GM19455 (cell line): Measurements from ENCODE around the gene ZNF362.
"Not testable (repeated sequence)": the region's sequence is repeated elsewhere in the genome, so short reads cannot be mapped to it uniquely, and the experiment has no call there.

Source experiments
- ATAC-seq: cut with Tn5 transposase; IDR thresholded peaks from one replicate; pipeline ENCODE4 v1.9.1; 2021; ENCODE audit not compliant: unreplicated experiment

ZNF362 gene

DNA sequence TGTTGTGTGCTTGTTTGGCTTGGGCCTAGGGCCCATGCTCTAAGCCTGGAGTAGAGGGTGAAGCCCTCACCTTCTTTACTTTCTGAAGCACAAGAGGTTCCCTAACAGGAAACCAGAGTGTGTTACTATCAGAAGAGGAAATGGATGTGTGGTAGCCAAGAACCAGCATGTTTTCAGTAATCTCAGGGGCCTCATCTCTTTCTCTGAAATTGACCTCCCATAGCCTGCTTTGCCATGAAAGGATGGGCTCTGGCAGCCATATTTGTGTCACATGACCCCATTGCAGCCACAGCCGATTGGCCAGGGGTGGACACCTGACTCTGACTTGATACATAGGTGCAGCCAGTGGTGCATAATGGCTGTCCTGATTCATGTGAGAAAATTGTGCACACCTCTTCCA lies 46.0 kb downstream of the ZNF362 start:
- no peak for ATAC-seq

DNA sequence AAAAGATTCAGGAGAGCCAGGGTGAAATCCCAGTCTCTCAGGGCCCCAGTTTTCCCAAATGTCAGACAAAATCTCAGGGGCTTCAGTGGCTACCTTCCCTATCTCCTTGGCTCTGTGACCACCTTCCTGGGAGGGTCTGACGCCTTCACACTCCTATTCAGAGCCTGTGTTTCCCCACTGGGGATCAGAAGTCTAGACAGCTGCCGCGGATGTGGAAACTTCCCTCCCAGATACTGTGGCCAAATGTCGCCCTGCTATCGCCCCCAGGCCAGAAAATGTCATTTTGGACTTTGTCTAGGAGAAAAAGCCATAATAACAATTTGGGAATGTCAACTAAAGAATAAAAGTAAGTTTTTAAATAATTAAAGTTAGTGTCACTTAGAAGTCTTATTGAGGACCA lies 48.7 kb downstream of the ZNF362 start:
- no peak for ATAC-seq

DNA sequence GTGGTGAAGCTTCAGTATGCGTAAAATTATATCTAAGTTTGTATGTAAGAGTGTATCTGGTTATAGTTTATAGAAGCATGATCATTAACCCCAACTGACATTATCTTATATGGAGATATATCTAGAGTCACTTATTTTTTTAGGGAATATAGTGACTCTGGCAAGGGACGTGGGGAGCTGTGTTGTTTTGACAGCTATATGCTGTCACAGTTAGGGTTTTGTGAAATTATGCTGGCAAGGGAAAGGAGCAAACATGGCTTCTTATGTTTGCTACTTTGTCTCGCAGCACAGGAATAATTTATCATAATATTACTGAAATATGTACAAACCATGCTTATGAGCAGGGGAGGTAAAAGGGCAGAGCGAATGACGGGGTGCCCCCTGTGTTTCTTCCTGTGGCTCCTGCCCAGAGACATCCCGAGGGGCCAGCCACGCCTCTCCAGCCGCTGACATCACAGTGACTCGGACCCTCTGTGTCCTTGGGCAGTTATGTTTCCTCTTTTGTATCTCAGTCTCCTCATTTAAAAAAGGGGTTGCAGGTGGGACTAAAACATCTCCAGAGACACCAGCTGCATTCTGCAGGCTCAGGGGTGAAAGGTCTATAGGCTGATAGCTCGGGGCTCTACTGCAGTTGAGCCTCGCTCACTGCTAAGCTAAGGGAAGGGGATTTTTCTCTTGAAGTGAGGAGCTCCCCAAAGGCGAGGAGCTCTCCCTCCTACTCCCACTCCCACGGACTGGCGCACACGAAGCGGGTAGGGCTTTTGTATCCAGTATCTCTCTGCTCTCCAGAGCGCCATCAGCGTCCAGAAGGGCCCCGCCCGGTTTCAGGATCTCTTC lies 49.7 kb downstream of the ZNF362 start:
- no peak for ATAC-seq

GRCh38 chr1:33306653-33307493 lies 50.6 kb downstream of the ZNF362 start:
- no peak for ATAC-seq

DNA sequence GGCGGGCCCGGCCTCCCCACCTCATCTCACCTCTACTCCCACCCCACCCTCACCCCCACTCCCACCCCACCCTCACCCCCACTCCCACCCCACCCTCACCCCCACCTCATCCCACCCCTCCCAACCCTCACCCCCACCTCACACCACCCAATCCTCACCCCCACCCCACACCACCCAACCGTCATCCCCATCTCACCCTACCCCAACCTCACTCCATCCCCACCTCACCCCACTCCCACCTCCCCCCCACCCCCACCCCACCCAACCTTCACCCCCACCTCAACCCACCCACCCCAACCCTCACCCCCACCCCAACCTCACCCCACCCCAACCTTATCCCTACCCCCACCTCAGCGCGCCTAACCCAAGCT lies 51.2 kb downstream of the ZNF362 start:
- ATAC-seq, result no peak

- ATAC-seq, result not testable (repeated sequence)
These were observed 53.1 kb downstream of the ZNF362 start for GRCh38 chr1:33309351-33309750.

DNA sequence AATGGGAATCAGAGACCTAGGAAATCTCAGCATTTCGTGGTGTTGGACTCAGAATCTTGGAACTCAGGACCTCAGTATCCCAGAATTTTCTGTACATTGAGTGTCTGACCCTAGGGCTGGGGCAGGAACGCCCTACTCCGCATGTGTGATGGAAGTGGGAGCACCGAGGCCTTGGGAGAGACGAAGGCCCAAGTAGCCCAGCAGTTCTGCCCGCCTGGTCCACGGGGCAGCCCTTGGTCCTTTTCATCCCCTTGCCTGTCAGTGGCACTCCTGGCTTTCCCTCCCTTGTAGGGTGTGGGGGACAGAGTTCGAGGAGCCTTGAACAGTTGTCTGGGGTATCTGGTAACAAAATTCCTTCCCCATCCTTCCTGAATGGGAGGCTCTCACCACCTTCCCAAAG lies 54.4 kb downstream of the ZNF362 start:
- ATAC-seq, result no peak

DNA sequence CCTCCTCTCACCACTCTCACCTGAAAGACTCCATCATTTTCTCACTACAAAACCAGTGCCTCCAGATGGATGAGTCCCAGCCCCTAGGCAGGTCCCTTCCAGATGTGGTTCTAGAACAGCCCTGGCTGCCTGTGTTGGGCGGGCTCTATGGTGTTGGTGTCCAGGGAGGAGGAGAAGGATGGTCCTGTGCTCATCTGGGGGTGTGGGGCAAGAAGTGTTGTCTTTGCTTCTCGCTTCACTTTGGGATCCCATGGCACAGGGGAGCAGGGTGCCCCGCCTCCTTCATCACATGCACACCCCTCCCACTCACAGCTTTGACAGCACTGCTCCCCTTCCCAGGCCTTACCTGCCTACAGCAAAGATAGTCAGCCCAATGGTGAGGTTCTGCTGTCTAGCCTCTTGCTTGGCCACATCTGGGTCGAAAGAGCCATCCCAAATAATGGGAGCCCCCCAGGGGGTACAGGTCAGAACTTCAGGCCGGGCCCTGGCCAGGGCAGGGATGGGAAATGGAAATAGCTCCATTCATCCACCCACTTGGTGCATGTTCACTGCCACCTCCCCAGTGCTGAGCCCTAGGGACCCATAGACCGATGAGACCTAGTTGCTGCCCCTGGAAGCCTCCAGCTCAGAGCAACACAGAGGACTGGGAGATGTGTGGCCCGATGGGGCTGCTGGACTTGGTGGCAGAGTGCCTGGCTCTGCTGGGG lies 55.6 kb downstream of the ZNF362 start:
- ATAC-seq, result no peak

DNA sequence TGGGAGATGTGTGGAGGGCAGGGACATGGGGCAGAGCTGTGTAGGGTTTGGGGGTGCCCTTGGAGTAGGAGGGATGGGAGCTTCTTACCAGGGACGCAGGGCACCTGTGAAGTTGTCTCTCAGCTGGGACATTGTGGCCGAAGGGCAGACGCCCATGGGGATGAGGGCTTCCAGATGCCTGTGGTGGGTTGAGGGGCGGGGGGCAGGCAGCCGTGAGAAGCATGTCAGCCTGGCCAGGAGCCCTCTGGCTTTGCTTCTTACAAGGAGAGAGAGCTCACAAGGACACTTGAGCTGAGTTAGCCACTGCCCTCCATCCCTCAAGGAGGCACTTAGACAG lies 56.1 kb downstream of the ZNF362 start:
- ATAC-seq, result no peak

GRCh38 chr1:33314416-33314815 lies 58.1 kb downstream of the ZNF362 start:
- ATAC-seq, result no peak

- no peak for ATAC-seq
These were observed 60.3 kb downstream of the ZNF362 start for GRCh38 chr1:33316601-33317000.

- ATAC-seq, result no peak
These were observed 61.1 kb downstream of the ZNF362 start for GRCh38 chr1:33317354-33317753.

DNA sequence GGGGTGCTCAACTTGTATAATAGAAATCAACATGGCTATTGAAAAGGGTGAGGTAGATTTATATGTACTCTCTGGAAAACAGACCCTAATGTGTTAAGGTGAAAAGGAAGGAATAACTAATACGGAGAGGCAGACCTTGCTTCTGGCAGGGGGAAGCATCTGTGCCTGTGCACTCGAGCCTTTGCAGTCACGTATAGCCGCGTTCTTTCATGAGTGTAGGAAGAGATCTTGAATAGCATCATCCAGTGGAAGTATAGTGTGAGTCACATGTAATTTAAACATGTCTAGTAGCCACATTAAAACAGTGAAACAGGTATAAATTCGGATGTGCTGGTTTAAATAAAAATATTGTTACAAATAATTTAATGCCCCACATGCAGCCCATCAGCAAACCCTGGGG lies 61.7 kb downstream of the ZNF362 start:
- ATAC-seq, result no peak

DNA sequence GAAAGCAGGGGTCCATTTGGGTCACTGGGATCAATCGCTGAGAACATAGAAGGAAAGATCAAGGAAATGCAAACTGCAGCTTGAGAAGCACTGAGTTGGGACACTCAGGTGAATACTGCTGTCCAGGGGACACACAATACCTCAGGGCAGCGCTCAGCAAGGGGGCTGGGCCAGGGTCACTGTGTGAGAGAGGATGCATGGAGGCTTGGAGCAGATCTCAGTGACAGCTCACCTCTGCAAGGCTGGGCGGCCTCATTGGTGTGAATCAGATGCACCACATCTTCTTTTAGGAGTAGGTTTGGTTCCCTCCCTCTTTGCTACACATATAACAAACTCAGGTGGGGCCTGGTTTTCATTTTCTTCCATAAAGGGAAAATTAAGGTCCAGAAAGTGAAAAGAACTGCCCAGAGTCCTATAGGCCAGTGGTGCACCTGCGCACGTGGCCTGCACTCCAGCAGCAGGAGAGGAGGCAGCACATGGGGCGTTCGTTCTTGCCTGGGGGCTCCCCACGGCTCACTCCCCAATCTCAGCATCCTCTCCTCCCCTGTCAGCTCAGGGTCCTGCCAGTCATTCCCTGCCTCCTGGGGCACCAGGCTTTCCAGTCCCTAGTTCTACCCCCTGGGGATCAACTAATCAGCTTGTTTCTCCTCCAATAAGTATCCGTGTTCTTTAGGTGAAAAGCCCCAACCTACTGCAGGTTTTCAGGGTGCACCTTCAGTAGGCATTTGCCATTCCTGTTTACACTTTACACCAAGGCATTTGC lies 63.1 kb downstream of the ZNF362 start:
- no peak for ATAC-seq

DNA sequence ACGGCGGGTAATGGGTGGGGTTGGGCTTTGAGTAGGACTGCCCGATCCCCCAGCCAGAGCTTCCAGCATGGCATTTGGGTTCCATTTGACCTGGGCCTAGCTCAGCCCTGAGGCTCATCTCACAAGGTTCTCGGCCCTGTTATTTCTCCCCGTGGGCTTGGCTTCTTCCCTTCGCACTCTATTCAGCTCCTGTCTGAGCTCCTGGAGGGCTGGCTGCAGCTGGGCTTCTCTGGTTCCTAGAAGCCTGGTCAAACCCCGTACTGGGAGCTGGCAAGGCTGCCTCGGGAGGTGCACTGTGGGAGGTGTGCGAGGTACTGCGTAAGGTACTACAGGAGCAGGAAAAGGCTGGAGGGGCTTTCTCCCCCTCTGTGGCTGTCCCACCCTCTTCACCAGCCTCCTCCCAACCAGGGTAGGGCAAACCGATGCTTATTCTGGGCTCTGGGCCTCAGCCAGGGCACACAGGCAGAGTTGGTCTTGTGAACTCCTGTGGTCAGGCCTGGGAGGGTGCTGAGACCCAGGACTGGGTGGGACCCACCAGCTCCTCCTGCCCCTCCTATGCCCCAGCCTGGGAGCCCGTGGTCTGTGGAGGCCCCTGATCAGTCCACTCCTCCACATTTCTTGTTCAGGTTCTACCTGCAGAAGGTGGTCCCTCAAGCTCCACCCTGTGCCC lies 63.8 kb downstream of the ZNF362 start:
- no peak for ATAC-seq

DNA sequence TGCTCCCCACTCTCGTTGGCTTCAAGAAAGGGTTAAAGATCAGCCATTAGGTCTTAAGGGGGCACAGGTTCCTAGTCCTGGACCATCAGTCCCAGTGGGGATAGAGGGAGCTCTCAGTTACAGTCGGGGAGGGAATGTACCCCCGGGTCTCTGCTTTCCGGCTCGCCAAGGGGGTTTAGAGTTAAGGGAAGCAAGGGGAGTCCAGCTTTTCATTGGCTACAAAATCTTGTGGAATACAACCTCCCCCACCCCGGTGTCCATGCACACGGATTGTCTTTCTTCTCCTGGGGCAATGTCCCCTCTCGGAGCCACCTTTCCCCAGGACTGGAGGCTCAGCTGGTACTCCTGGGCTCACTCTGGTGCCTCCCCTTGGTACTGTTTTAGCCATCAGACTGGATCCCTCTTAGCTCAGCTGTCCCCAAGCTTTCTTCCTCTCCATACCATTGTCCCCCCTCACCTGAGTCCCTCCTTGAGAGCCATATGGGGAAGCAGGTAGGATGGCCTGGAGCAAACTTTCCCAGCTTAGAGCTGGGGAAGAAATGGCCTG lies 64.4 kb downstream of the ZNF362 start, which contains the start of gene A3GALT2:
TSS of gene A3GALT2 (minus strand) at position 480 of the 547 bp plus-strand sequence. CDS start at position 480, 0 bp downstream.
- ATAC-seq, result no peak

- ATAC-seq, result no peak
These were observed 64.9 kb downstream of the ZNF362 start for GRCh38 chr1:33321178-33321577.

GRCh38 chr1:33322109-33322508 lies 65.8 kb downstream of the ZNF362 start:
- ATAC-seq, result no peak

DNA sequence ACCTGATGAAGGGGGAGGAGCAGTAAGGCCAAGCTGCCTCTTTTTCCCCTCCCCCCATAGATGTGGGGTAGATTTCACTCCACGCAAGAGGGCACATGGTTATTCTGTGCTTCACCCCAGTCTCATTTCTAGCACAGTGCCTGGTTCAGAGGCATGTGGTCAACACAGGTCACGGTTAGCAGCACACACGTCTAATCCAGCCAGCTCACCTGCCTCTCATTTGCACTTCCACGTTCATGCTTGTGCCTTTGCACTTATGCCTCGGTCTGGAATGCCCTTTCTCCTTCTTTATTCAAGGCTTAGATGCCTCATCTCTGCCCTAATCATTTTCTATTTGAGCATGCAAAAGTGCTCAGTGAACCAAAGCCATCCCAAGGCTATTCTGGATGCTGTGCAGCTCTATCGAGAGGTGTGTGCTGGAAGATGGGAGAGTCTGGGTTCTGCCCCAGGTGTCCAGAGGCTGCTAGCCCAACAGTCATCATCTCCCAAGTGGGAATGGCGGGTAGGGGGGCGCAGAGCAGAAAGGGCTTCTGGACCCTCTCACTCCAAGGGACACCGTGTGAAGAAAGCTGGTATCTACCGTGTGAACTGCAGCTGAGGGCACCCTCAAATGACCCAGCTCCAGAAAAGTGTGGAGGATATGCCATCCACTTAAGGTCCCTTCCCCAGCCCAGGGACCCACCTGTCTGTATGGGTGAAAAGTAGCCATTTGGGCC lies 66.7 kb downstream of the ZNF362 start:
- ATAC-seq, result no peak
